Endothelial cell of umbilical vein (primary cell): ENCODE results near the gene CNKSR3.

Source experiments
- CTCF ChIP-seq, 2 donors: IDR thresholded peaks; 1 replicate in 1 of 2; 2 replicates in 1 of 2; pipeline ENCODE4 v1.5.1; 2011; ENCODE audit warnings: low read length in 2 of 2, mild to moderate bottlenecking in 2 of 2, moderate library complexity in 2 of 2, control low read depth in 1 of 2, inconsistent platforms in 1 of 2, low read depth in 1 of 2; ENCODE audit not compliant: insufficient read depth in 1 of 2; ENCODE audit errors: extremely low read depth in 1 of 2
- MAX ChIP-seq: IDR thresholded peaks from 2 replicates; pipeline ENCODE4 v1.6.1; 2011; ENCODE audit not compliant: insufficient read depth, insufficient read length
- POLR2A ChIP-seq: IDR thresholded peaks from 2 replicates; pipeline ENCODE4 v1.6.1; 2012; ENCODE audit warnings: low read depth, mild to moderate bottlenecking, control low read depth, low read length
- POLR2AphosphoS5 ChIP-seq: IDR thresholded peaks from 2 replicates; pipeline ENCODE4 v1.6.1; 2012; ENCODE audit warnings: low read depth, mild to moderate bottlenecking, control low read depth, low read length, moderate library complexity; ENCODE audit not compliant: insufficient read depth

GRCh38 chr6:154512201-154512600 lies 1.7 kb upstream of the CNKSR3 start:
- TF ChIP-seq CTCF (IDR thresholded peaks at IDR 0.05; ENCODE audit: extremely low read depth in 1 of 2, insufficient read depth in 1 of 2, low read depth in 1 of 2, low read length in 2 of 2) (no peak), POLR2AphosphoS5 (no peak), POLR2A (no peak), MAX (no peak)
